HepG2 (cell line): ENCODE data around the gene MMP25. TPM values are rescaled to one million over a fixed set of nuclear protein-coding genes. Genes with fewer than 3 reads are reported as not detected.
A peak's percentile ranks its signal among the peaks of the same experiment; 100 is the strongest.

Source experiments
- ERF ChIP-seq: IDR thresholded peaks from 2 replicates; pipeline ENCODE4 v1.6.1; 2018; ENCODE audit warnings: missing biosample characterization, missing genetic modification reagents
- GATAD1 ChIP-seq: IDR thresholded peaks from 2 replicates; pipeline ENCODE4 v1.6.1; 2016; ENCODE audit warnings: missing genetic modification reagents, missing compliant biosample characterization
- KDM2A ChIP-seq: sonication (generic); formaldehyde crosslinking; IDR thresholded peaks from 2 replicates; pipeline ENCODE4 v1.4.0; 2020; ENCODE audit warnings: low read depth, missing genetic modification reagents, borderline replicate concordance
- MBD4 ChIP-seq: IDR thresholded peaks from 2 replicates; pipeline ENCODE4 v1.6.1; 2012; ENCODE audit warnings: low read length, inconsistent platforms, borderline replicate concordance
- MXD4 ChIP-seq: IDR thresholded peaks from 2 replicates; pipeline ENCODE4 v1.6.1; 2016; ENCODE audit warnings: mild to moderate bottlenecking, missing biosample characterization, missing genetic modification reagents
- SKI ChIP-seq: fragments of 450-650 bp; IDR thresholded peaks from one replicate; pipeline ENCODE4 v1.6.1; 2018; ENCODE audit warnings: mild to moderate bottlenecking; ENCODE audit not compliant: partially characterized antibody
- SP140L ChIP-seq: sonication (generic); formaldehyde crosslinking; IDR thresholded peaks from 2 replicates; pipeline ENCODE4 v1.4.0; 2020; ENCODE audit warnings: missing genetic modification reagents, borderline replicate concordance
- SP4 ChIP-seq: sonication (generic); formaldehyde crosslinking; IDR thresholded peaks from 2 replicates; pipeline ENCODE4 v1.8.1; 2023; ENCODE audit warnings: mild to moderate bottlenecking, missing genetic modification reagents
- ZNF256 ChIP-seq: sonication (generic); formaldehyde crosslinking; conservative IDR thresholded peaks from 2 replicates; pipeline ENCODE4 v1.4.0; 2020; ENCODE audit warnings: missing genetic modification reagents
- ZNF605 ChIP-seq: sonication (generic); formaldehyde crosslinking; IDR thresholded peaks from 2 replicates; pipeline ENCODE4 v1.8.0; 2022; ENCODE audit warnings: mild to moderate bottlenecking, missing genetic modification reagents
- polyA plus RNA-seq, 8 experiments: library from polyadenylated mRNA; depleted of rRNA in 3 of 8; stranded (reverse) in 7 of 8; unstranded in 1 of 8; fragments of >200 nt; fragmentation: Illumina TruSeq in 4 of 8; extraction: Trizol in 4 of 8; gene quantifications; 2 replicates each; pipeline versions ENCODE4 v1.2.1 to v1.2.3, GENCODE V29; 2011 to 2016; ENCODE audit warnings: low read depth in 4 of 8, missing spikeins in 1 of 8, mixed read lengths in 1 of 8; ENCODE audit not compliant: insufficient read depth in 1 of 8
- total RNA-seq, 5 experiments: library from RNA; depleted of rRNA; stranded (reverse); fragments of >200 nt; fragmentation: Illumina TruSeq; extraction: Trizol; gene quantifications; 2 replicates each; pipeline ENCODE4 v1.2.3, GENCODE V29; 2016; ENCODE audit warnings: low read depth in 1 of 5
- TF ChIP-seq, protein P1 (sequence below): sonication (generic); formaldehyde crosslinking; IDR thresholded peaks from 2 replicates; pipeline ENCODE4 v1.5.0; 2020; ENCODE audit warnings: mild to moderate bottlenecking, missing genetic modification reagents
- TF ChIP-seq, protein P2 (sequence below): sonication (generic); formaldehyde crosslinking; IDR thresholded peaks from 2 replicates; pipeline ENCODE4 v1.4.0; 2020; ENCODE audit warnings: missing genetic modification reagents
- TF ChIP-seq, protein P3 (sequence below): sonication (generic); formaldehyde crosslinking; IDR thresholded peaks from 2 replicates; pipeline ENCODE4 v1.5.1; 2020; ENCODE audit warnings: missing genetic modification reagents, mild to moderate bottlenecking, borderline replicate concordance
- TF ChIP-seq, protein P4 (sequence below): IDR thresholded peaks from 2 replicates; pipeline ENCODE4 v1.6.1; 2016; ENCODE audit warnings: missing genetic modification reagents, missing compliant biosample characterization
- TF ChIP-seq, protein P5 (sequence below): sonication (generic); formaldehyde crosslinking; IDR thresholded peaks from 2 replicates; pipeline ENCODE4 v1.9.0; 2021; ENCODE audit warnings: missing genetic modification reagents, borderline replicate concordance

The MMP25 gene
- total and polyA plus RNA-seq, 2 of the 13 experiments (the other 11 are each of a cell fraction or from before 2014, with no cell fraction given) = 0.04 to 0.08 TPM

DNA sequence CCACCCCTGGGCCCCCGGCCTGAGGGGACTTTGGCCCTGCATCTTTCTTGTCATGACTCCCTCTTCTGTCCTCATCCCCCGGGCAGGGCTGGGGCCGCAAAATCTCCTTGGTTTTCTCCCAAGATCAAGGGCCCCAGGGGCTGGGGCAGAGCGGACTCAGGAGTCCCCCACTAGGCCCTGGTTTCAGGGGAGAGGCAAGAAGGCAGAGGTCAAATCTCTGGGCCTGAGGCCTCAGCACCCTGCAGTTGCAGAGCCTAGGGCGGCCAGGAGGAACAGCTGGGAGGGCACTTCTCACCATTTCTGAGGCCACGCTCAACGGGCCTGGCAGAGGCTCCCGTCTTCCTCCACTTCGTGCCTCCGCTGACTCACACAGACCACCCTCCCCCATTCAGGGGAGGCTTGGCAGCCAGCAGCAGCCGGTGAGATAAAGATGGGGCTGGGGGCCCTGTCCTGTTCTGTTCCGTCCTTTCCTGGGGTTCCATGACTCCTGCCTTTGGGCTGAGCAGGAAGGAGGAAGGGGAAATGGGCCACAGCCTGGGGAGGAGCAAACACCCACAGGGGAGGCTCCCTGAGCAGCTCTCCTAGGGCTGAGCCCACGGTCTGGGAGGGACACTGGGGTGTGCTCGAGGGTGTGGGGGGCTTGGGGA lies 40.4 kb downstream of the MMP25 start (continued):
- TF ChIP-seq, protein P1, sequence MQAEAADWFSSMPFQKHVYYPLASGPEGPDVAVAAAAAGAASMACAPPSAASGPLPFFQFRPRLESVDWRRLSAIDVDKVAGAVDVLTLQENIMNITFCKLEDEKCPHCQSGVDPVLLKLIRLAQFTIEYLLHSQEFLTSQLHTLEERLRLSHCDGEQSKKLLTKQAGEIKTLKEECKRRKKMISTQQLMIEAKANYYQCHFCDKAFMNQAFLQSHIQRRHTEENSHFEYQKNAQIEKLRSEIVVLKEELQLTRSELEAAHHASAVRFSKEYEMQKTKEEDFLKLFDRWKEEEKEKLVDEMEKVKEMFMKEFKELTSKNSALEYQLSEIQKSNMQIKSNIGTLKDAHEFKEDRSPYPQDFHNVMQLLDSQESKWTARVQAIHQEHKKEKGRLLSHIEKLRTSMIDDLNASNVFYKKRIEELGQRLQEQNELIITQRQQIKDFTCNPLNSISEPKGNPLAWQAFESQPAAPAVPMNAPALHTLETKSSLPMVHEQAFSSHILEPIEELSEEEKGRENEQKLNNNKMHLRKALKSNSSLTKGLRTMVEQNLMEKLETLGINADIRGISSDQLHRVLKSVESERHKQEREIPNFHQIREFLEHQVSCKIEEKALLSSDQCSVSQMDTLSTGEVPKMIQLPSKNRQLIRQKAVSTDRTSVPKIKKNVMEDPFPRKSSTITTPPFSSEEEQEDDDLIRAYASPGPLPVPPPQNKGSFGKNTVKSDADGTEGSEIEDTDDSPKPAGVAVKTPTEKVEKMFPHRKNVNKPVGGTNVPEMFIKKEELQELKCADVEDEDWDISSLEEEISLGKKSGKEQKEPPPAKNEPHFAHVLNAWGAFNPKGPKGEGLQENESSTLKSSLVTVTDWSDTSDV (CRISPR knock-in tag) = no peak
- TF ChIP-seq SP140L (no peak), SP4 (no peak), ZNF256 (CRISPR knock-in tag) (no peak), SKI (no peak), KDM2A (CRISPR knock-in tag) (peak; percentile 64; the same call in 1 of the 2 replicates), ERF (peak; percentile 11; the same call in 1 of the 2 replicates), GATAD1 (CRISPR knock-in tag) (0 out of 2 replicates have a peak, but pooled peaks have one; percentile 19), ZNF605 (CRISPR knock-in tag) (0 out of 2 replicates have a peak, but pooled peaks have one; percentile 19), MBD4 (no peak), MXD4 (CRISPR knock-in tag) (peak; percentile 22; the same call in 1 of the 2 replicates)
- TF ChIP-seq, protein P2, sequence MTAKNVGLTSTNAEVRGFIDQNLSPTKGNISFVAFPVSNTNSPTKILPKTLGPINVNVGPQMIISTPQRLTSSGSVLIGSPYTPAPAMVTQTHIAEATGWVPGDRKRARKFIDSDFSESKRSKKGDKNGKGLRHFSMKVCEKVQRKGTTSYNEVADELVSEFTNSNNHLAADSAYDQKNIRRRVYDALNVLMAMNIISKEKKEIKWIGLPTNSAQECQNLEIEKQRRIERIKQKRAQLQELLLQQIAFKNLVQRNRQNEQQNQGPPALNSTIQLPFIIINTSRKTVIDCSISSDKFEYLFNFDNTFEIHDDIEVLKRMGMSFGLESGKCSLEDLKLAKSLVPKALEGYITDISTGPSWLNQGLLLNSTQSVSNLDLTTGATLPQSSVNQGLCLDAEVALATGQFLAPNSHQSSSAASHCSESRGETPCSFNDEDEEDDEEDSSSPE = no peak
- TF ChIP-seq, protein P3, sequence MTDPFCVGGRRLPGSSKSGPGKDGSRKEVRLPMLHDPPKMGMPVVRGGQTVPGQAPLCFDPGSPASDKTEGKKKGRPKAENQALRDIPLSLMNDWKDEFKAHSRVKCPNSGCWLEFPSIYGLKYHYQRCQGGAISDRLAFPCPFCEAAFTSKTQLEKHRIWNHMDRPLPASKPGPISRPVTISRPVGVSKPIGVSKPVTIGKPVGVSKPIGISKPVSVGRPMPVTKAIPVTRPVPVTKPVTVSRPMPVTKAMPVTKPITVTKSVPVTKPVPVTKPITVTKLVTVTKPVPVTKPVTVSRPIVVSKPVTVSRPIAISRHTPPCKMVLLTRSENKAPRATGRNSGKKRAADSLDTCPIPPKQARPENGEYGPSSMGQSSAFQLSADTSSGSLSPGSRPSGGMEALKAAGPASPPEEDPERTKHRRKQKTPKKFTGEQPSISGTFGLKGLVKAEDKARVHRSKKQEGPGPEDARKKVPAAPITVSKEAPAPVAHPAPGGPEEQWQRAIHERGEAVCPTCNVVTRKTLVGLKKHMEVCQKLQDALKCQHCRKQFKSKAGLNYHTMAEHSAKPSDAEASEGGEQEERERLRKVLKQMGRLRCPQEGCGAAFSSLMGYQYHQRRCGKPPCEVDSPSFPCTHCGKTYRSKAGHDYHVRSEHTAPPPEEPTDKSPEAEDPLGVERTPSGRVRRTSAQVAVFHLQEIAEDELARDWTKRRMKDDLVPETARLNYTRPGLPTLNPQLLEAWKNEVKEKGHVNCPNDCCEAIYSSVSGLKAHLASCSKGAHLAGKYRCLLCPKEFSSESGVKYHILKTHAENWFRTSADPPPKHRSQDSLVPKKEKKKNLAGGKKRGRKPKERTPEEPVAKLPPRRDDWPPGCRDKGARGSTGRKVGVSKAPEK = no peak
- TF ChIP-seq, protein P4, sequence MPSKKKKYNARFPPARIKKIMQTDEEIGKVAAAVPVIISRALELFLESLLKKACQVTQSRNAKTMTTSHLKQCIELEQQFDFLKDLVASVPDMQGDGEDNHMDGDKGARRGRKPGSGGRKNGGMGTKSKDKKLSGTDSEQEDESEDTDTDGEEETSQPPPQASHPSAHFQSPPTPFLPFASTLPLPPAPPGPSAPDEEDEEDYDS (CRISPR knock-in tag) = no peak; the same call in 1 of the 2 replicates
- TF ChIP-seq, protein P5, sequence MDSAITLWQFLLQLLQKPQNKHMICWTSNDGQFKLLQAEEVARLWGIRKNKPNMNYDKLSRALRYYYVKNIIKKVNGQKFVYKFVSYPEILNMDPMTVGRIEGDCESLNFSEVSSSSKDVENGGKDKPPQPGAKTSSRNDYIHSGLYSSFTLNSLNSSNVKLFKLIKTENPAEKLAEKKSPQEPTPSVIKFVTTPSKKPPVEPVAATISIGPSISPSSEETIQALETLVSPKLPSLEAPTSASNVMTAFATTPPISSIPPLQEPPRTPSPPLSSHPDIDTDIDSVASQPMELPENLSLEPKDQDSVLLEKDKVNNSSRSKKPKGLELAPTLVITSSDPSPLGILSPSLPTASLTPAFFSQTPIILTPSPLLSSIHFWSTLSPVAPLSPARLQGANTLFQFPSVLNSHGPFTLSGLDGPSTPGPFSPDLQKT (CRISPR knock-in tag) = no peak
